H1 (cell line): ENCODE data around the gene SEC31A. TPM values are rescaled to one million over a fixed set of nuclear protein-coding genes. Genes with fewer than 3 reads are reported as not detected.

Experiments used
- CTCF ChIA-PET: fragments of 300-600 bp; sonication (Branson Sonifier 250); formaldehyde crosslinking; loops from one replicate; lab custom pipeline; 2021; ENCODE audit not compliant: partially characterized antibody; lab: Charles Lee
- POLR2A ChIA-PET: fragments of 300-600 bp; sonication (Branson Sonifier 250); formaldehyde crosslinking; loops from one replicate; lab custom pipeline; 2021; ENCODE audit warnings: inconsistent platforms; ENCODE audit not compliant: partially characterized antibody; lab: Charles Lee
- DNase-seq, 2 experiments: peaks; one replicate each; pipeline versions ENCODE4 v3.0.0 to v3.0.0-alpha.2; 2010 to 2022; ENCODE audit warnings: low spot score in 2 of 2, low read depth in 1 of 2, mixed read lengths in 1 of 2
- FAIRE-seq: peaks from 2 replicates; lab custom pipeline; 2011; peaks lifted over from hg19 to GRCh38; lab: Jason Lieb, UNC
- H2AFZ ChIP-seq: 2 replicates; pipeline ENCODE4 v1.8.1; 2012; ENCODE audit warnings: low read length, inconsistent platforms
- H2AK5ac ChIP-seq: 2 replicates; pipeline ENCODE4 v1.6.1; 2013; ENCODE audit warnings: low read depth, low read length
- H2BK120ac ChIP-seq: replicated peaks from 2 replicates; pipeline ENCODE3; 2013; ENCODE audit warnings: low read depth, low read length, inconsistent platforms
- H2BK12ac ChIP-seq: 2 replicates; pipeline ENCODE4 v1.6.1; 2013; ENCODE audit warnings: low read depth, low read length
- H2BK15ac ChIP-seq: 2 replicates; pipeline ENCODE4 v1.6.1; 2013; ENCODE audit warnings: low read length
- H2BK20ac ChIP-seq: 2 replicates; pipeline ENCODE4 v1.6.1; 2013; ENCODE audit warnings: low read length
- H2BK5ac ChIP-seq: 2 replicates; pipeline ENCODE4 v1.6.1; 2013; ENCODE audit warnings: low read depth, low read length
- H3K14ac ChIP-seq: 2 replicates; pipeline ENCODE4 v1.6.1; 2013; ENCODE audit warnings: inconsistent platforms; ENCODE audit not compliant: insufficient read length
- H3K18ac ChIP-seq: 2 replicates; pipeline ENCODE4 v1.6.1; 2013; ENCODE audit warnings: low read length; ENCODE audit errors: extremely low read depth
- H3K23ac ChIP-seq: 2 replicates; pipeline ENCODE4 v1.6.1; 2013; ENCODE audit warnings: inconsistent platforms; ENCODE audit not compliant: insufficient read length
- H3K23me2 ChIP-seq: 2 replicates; pipeline ENCODE4 v1.6.1; 2013; ENCODE audit warnings: low read depth, low read length
- H3K27ac ChIP-seq: 2 replicates; pipeline ENCODE4 v1.6.1; 2011; ENCODE audit warnings: low read depth, low read length, inconsistent platforms
- H3K27me3 ChIP-seq, 4 experiments: replicated peaks in 1 of 4; 1 replicate in 1 of 4; 2 replicates in 3 of 4; pipeline versions ENCODE4 v1.6.1 to v1.8.1; 2011 to 2013; ENCODE audit warnings: low read length in 3 of 4, mild to moderate bottlenecking in 3 of 4, inconsistent platforms in 2 of 4, mixed read lengths in 2 of 4, moderate library complexity in 1 of 4; ENCODE audit not compliant: control insufficient read depth in 3 of 4, insufficient read depth in 3 of 4; ENCODE audit errors: extremely low read depth in 1 of 4
- H3K36me3 ChIP-seq, 4 experiments: 2 replicates each; pipeline versions ENCODE4 v1.6.1 to v1.8.1; 2011 to 2013; ENCODE audit warnings: mild to moderate bottlenecking in 4 of 4, low read length in 3 of 4, moderate library complexity in 2 of 4, control low read depth in 1 of 4, inconsistent platforms in 1 of 4; ENCODE audit not compliant: insufficient read depth in 4 of 4, control insufficient read depth in 2 of 4
- H3K4ac ChIP-seq: replicated peaks from 2 replicates; pipeline ENCODE3; 2013; ENCODE audit warnings: low read length, low read depth, mixed read lengths, inconsistent platforms; ENCODE audit not compliant: insufficient read length
- H3K4me1 ChIP-seq, 4 experiments: replicated peaks in 1 of 4; 1 replicate in 1 of 4; 2 replicates in 3 of 4; pipeline versions ENCODE4 v1.6.1 to v1.8.1; 2011 to 2013; ENCODE audit warnings: low read length in 3 of 4, inconsistent platforms in 2 of 4, mixed read lengths in 1 of 4; ENCODE audit not compliant: insufficient read depth in 4 of 4, control insufficient read depth in 3 of 4
- H3K4me2 ChIP-seq, 2 experiments: 2 replicates each; pipeline versions ENCODE4 v1.6.1 to v1.8.1; 2011 to 2013; ENCODE audit warnings: low read depth in 2 of 2, low read length in 2 of 2, control low read depth in 1 of 2, inconsistent platforms in 1 of 2, mild to moderate bottlenecking in 1 of 2; ENCODE audit not compliant: insufficient read depth in 1 of 2
- H3K4me3 ChIP-seq, 4 experiments: fragments of 200-600, 300-600 bp in 1 of 4; sonication (generic), shearing (Covaris generic), sonication (Bioruptor Twin) in 1 of 4; 2 replicates each; pipeline versions ENCODE4 v1.5.1 to v1.8.1; 2011 to 2016; ENCODE audit warnings: low read length in 4 of 4, low read depth in 3 of 4, control low read depth in 2 of 4, inconsistent platforms in 2 of 4, mild to moderate bottlenecking in 2 of 4, mixed read lengths in 1 of 4, moderate library complexity in 1 of 4; ENCODE audit not compliant: insufficient read depth in 2 of 4; ENCODE audit errors: extremely low read depth in 1 of 4
- H3K56ac ChIP-seq: replicated peaks from 2 replicates; pipeline ENCODE3; 2013; ENCODE audit warnings: low read depth, mild to moderate bottlenecking, mixed read lengths, low read length, inconsistent platforms; ENCODE audit not compliant: insufficient read length
- H3K79me1 ChIP-seq: 2 replicates; pipeline ENCODE4 v1.6.1; 2013; ENCODE audit warnings: low read depth, low read length, control low read depth
- H3K79me2 ChIP-seq, 2 experiments: 2 replicates each; pipeline versions ENCODE4 v1.6.1 to v1.8.1; 2012 to 2013; ENCODE audit warnings: low read length in 2 of 2, mild to moderate bottlenecking in 2 of 2, inconsistent platforms in 1 of 2; ENCODE audit not compliant: insufficient read depth in 2 of 2, control insufficient read depth in 1 of 2
- H3K9ac ChIP-seq, 4 experiments: replicated peaks in 1 of 4; 1 replicate in 1 of 4; 2 replicates in 3 of 4; pipeline versions ENCODE4 v1.6.1 to v1.8.1; 2011 to 2013; ENCODE audit warnings: low read depth in 3 of 4, low read length in 3 of 4, control low read depth in 2 of 4, mild to moderate bottlenecking in 2 of 4, moderate library complexity in 2 of 4, inconsistent platforms in 1 of 4; ENCODE audit errors: extremely low read depth in 1 of 4
- H3K9me3 ChIP-seq, 2 experiments: 2 replicates each; pipeline versions ENCODE4 v1.6.1 to v1.8.1; 2012 to 2013; ENCODE audit warnings: mild to moderate bottlenecking in 2 of 2, moderate library complexity in 2 of 2, control low read depth in 1 of 2, inconsistent platforms in 1 of 2, low read depth in 1 of 2, low read length in 1 of 2, mixed read lengths in 1 of 2; ENCODE audit not compliant: insufficient read depth in 2 of 2
- H4K20me1 ChIP-seq, 2 experiments: replicated peaks in 1 of 2; 2 replicates each; pipeline versions ENCODE3 to v1.8.1; 2011 to 2013; ENCODE audit warnings: inconsistent platforms in 2 of 2, low read length in 2 of 2, mild to moderate bottlenecking in 1 of 2; ENCODE audit not compliant: insufficient read depth in 2 of 2, control insufficient read depth in 1 of 2
- H4K5ac ChIP-seq: 2 replicates; pipeline ENCODE4 v1.6.1; 2013; ENCODE audit warnings: low read length, low read depth, mixed read lengths, inconsistent platforms; ENCODE audit not compliant: insufficient read length
- H4K8ac ChIP-seq: 2 replicates; pipeline ENCODE4 v1.8.0; 2013; ENCODE audit warnings: mild to moderate bottlenecking, moderate library complexity, low read length, inconsistent platforms; ENCODE audit not compliant: insufficient read depth; ENCODE audit errors: extremely low read depth
- H4K91ac ChIP-seq: replicated peaks from 2 replicates; pipeline ENCODE3; 2013; ENCODE audit warnings: low read length, mixed read lengths, inconsistent platforms; ENCODE audit not compliant: insufficient read length
- CBX8 ChIP-seq: fragments of 300-800, 300-1000 bp; sonication (generic); IDR thresholded peaks from 2 replicates; pipeline ENCODE4 v1.7.1; 2016; ENCODE audit warnings: low read depth, low read length, borderline replicate concordance
- JUN ChIP-seq: IDR thresholded peaks from 2 replicates; pipeline ENCODE4 v1.6.1; 2011; ENCODE audit warnings: low read depth, mild to moderate bottlenecking, improper control_type of control experiment, low read length
- NRF1 ChIP-seq: IDR thresholded peaks from 2 replicates; pipeline ENCODE4 v1.6.1; 2011; ENCODE audit warnings: mild to moderate bottlenecking, low read depth, low read length, improper control_type of control experiment
- WGBS, 2 experiments: shearing (Covaris generic) in 1 of 2; methylation state at CpG; one replicate each; pipeline versions ENCODE4 v1.1.6 to v1.1.7; 2013 to 2015; ENCODE audit warnings: low lambda C conversion rate in 2 of 2, mixed read lengths in 2 of 2, inconsistent platforms in 1 of 2, low coverage in 1 of 2, missing lambda C conversion rate in 1 of 2; ENCODE audit not compliant: insufficient replicate concordance in 2 of 2, insufficient coverage in 1 of 2, insufficient read length in 1 of 2; ENCODE audit errors: extremely low coverage in 1 of 2, missing lambda C conversion rate in 1 of 2; 5-methylcytosine and 5-hydroxymethylcytosine counted together
- polyA plus RNA-seq, 7 experiments: library from polyadenylated mRNA; depleted of rRNA in 3 of 7; stranded (reverse) in 5 of 7; unstranded in 2 of 7; fragments of >200 nt in 5 of 7; fragments of 200-250 nt in 2 of 7; gene quantifications; 1 replicate in 5 of 7; 2 replicates in 1 of 7; 4 replicates in 1 of 7; pipeline versions ENCODE4 v1.2.1 to v1.2.3, GENCODE V29; 2011 to 2013; ENCODE audit warnings: missing spikeins in 2 of 7, mixed read lengths in 2 of 7
- total RNA-seq: library from RNA; stranded (reverse); fragmentation: NEBNext Ultra II Directional; extraction: Animal tissue kit (Norgen Biotek cat#: 25700); gene quantifications from 2 replicates; pipeline ENCODE4 v1.2.1, GENCODE V29; 2021
- TF ChIP-seq, protein P1 (sequence below): IDR thresholded peaks from 2 replicates; pipeline ENCODE4 v1.6.1; 2011; ENCODE audit warnings: low read length, improper control_type of control experiment
- TF ChIP-seq, protein P2 (sequence below): IDR thresholded peaks from 2 replicates; pipeline ENCODE4 v1.6.1; 2012; ENCODE audit warnings: inconsistent platforms

The SEC31A gene
- total and polyA plus RNA-seq, 2 of the 8 experiments (the other 6 are each of a cell fraction or from before 2014, with no cell fraction given), result 112 to 125 TPM

DNA sequence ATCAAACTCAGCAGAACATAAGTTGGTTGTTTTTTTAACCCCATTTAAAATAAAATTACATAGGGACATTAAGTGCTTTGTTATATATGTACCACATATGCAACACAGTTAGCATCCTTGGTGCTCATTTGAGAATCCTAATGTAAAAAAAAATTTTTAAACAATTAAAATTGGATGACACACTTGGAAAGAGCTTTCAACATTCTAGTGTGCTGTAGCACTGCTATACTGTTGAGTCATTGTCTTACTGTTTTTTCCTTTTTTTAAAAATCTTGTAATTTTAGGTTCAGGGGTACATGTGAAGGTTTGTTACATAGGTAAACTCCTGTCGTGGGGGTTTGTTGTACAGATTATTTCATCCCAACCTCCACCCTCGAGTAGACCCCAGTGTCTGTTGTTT is 22.4 kb upstream of the SEC31A start:
- Histone ChIP-seq H3K79me2 (no peaks in the 10 kb centered on the region), H4K20me1 (no peaks in the 10 kb centered on the region), H3K23me2 (no peaks in the 10 kb centered on the region)
- TF ChIP-seq NRF1, result no peak
- TF ChIP-seq CBX8, result no peak
- TF ChIP-seq, protein P1, sequence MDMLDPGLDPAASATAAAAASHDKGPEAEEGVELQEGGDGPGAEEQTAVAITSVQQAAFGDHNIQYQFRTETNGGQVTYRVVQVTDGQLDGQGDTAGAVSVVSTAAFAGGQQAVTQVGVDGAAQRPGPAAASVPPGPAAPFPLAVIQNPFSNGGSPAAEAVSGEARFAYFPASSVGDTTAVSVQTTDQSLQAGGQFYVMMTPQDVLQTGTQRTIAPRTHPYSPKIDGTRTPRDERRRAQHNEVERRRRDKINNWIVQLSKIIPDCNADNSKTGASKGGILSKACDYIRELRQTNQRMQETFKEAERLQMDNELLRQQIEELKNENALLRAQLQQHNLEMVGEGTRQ, result no peak
- TF ChIP-seq, protein P2, sequence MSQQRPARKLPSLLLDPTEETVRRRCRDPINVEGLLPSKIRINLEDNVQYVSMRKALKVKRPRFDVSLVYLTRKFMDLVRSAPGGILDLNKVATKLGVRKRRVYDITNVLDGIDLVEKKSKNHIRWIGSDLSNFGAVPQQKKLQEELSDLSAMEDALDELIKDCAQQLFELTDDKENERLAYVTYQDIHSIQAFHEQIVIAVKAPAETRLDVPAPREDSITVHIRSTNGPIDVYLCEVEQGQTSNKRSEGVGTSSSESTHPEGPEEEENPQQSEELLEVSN, result no peak
- no peak for TF ChIP-seq JUN
- TF ChIP-seq, all 59 proteins: peak for 0
- no peak overlapping the region for H4K5ac ChIP-seq
- no peak overlapping the region for H3K9ac ChIP-seq
- H3K27me3 ChIP-seq, result peaks cover 0 to 2% (median 0%) of the 10 kb centered on the region in 4 experiments; a peak in 1 of 7 replicates
- no peak overlapping the region for H2BK120ac ChIP-seq
- H3K4me3 ChIP-seq, result no peak overlapping the region
- no peak overlapping the region for H2BK15ac ChIP-seq
- no peak overlapping the region for H2AFZ ChIP-seq
- H3K23ac ChIP-seq, result no peak overlapping the region
- H2BK5ac ChIP-seq, result no peak overlapping the region
- H3K4ac ChIP-seq, result no peak overlapping the region
- H3K4me1 ChIP-seq, result no peaks in the 10 kb centered on the region
- no peak for DNase-seq
- H3K79me1 ChIP-seq, result no peaks in the 10 kb centered on the region; the same call in 1 of the 2 replicates
- no peak overlapping the region for H3K14ac ChIP-seq
- H2AK5ac ChIP-seq, result no peak overlapping the region
- CTCF ChIA-PET, result interaction anchor here (1.4 kb wide), 1 partner anchor 11 kb away, joined by 3 read pairs; no protein-coding TSS in a partner anchor
- WGBS, 2 experiments, result 38% methylated on average over 2 of the region's 2 CpGs; no CpG with 5 or more reads in 1 of the 2 experiments
- H3K9me3 ChIP-seq, result no peaks in the 10 kb centered on the region
- no peak overlapping the region for H3K27ac ChIP-seq
- FAIRE-seq, result no peak
- no peak overlapping the region for H2BK12ac ChIP-seq
- H4K91ac ChIP-seq, result no peak overlapping the region
- no peak overlapping the region for H2BK20ac ChIP-seq
- H3K4me2 ChIP-seq, result no peak overlapping the region
- no peak overlapping the region for H4K8ac ChIP-seq
- no peak overlapping the region for H3K56ac ChIP-seq
- POLR2A ChIA-PET, result interaction anchor here (1.1 kb wide), 1 partner anchor 13 kb away, joined by 3 read pairs; the partner anchor contains the start of gene THAP9
- H3K18ac ChIP-seq, result no peak overlapping the region
- H3K36me3 ChIP-seq, result peaks cover 7 to 41% (median 15%) of the 10 kb centered on the region in 4 experiments
